Panc1 (cell line): Measurements from ENCODE around the gene SNU13. TPM values are rescaled to one million over a fixed set of nuclear protein-coding genes. Genes with fewer than 3 reads are reported as not detected.

ENCODE experiments used
- ATAC-seq: fragments of 200-7000 bp; cut with Tn5 transposase; 2 replicates; pipeline ENCODE4 v1.9.1; 2020; ENCODE audit warnings: mild to moderate bottlenecking, moderate library complexity
- BruUV-seq: library from RNA; stranded (reverse); fragments of 400-500 nt; replicated peaks from 2 replicates; lab custom pipeline; 2021; lab: Mats Ljungman, UMichigan
- CTCF ChIA-PET: fragments of 300-600 bp; sonication (Branson Sonifier 250); formaldehyde crosslinking; loops from one replicate; lab custom pipeline; 2022; ENCODE audit warnings: antibody characterized with exemption; lab: Charles Lee
- POLR2A ChIA-PET: fragments of 300-600 bp; sonication (Branson Sonifier 250); formaldehyde crosslinking; loops from one replicate; lab custom pipeline; 2022; ENCODE audit warnings: antibody characterized with exemption; lab: Charles Lee
- DNase-seq: peaks from one replicate; pipeline ENCODE4 v3.0.0-alpha.2; 2010; ENCODE audit warnings: low read depth, low spot score
- H3K27ac ChIP-seq: 2 replicates; pipeline ENCODE4 v1.5.1; 2011; ENCODE audit warnings: mild to moderate bottlenecking, low read length, inconsistent platforms
- H3K27me3 ChIP-seq: fragments of 200-500 bp; sonication (Bioruptor generic); 2 replicates; pipeline ENCODE4 v1.6.0; 2014; ENCODE audit warnings: low read length, inconsistent platforms; ENCODE audit not compliant: control insufficient read depth, insufficient read depth
- H3K36me3 ChIP-seq: fragments of 200-500 bp; sonication (Bioruptor generic); 2 replicates; pipeline ENCODE4 v1.5.1; 2014; ENCODE audit warnings: inconsistent platforms, mild to moderate bottlenecking, low read length, moderate library complexity; ENCODE audit not compliant: control insufficient read depth, insufficient read depth
- H3K4me1 ChIP-seq: 2 replicates; pipeline ENCODE4 v1.5.1; 2011; ENCODE audit warnings: inconsistent platforms, mild to moderate bottlenecking, low read length, moderate library complexity; ENCODE audit not compliant: control insufficient read depth, insufficient read depth
- H3K4me3 ChIP-seq, 2 experiments: 2 replicates each; pipeline ENCODE4 v1.5.1; 2011 to 2012; ENCODE audit warnings: low read depth in 2 of 2, low read length in 2 of 2, mild to moderate bottlenecking in 2 of 2, inconsistent platforms in 1 of 2, moderate library complexity in 1 of 2
- H3K9me3 ChIP-seq: fragments of 200-500 bp; sonication (Bioruptor generic); 2 replicates; pipeline ENCODE4 v1.5.1; 2014; ENCODE audit warnings: low read depth, mild to moderate bottlenecking, inconsistent platforms, low read length, moderate library complexity; ENCODE audit not compliant: control insufficient read depth, insufficient read depth
- CTCF ChIP-seq: fragments of 450-650 bp; IDR thresholded peaks from 2 replicates; pipeline ENCODE4 v1.5.1; 2017; ENCODE audit warnings: mild to moderate bottlenecking
- POLR2AphosphoS5 ChIP-seq: IDR thresholded peaks from 2 replicates; pipeline ENCODE4 v1.6.1; 2012; ENCODE audit warnings: mild to moderate bottlenecking, low read depth, low read length, moderate library complexity
- REST ChIP-seq, 2 experiments: IDR thresholded peaks; 2 replicates each; pipeline ENCODE4 v1.6.1; 2011 to 2012; ENCODE audit warnings: low read depth in 2 of 2, control low read depth in 1 of 2, low read length in 1 of 2, mild to moderate bottlenecking in 1 of 2, moderate library complexity in 1 of 2; ENCODE audit not compliant: insufficient read depth in 1 of 2
- SIN3A ChIP-seq: IDR thresholded peaks from 2 replicates; pipeline ENCODE4 v1.6.1; 2012; ENCODE audit warnings: low read depth, mild to moderate bottlenecking, low read length, moderate library complexity, borderline replicate concordance; ENCODE audit not compliant: insufficient read depth
- TCF7L2 ChIP-seq: IDR thresholded peaks from 2 replicates; pipeline ENCODE4 v1.6.1; 2011; ENCODE audit warnings: mild to moderate bottlenecking, low read depth, low read length, inconsistent platforms
- in situ Hi-C: cut with HindIII; loops from 2 replicates; pipeline ENCODE4 v1.10.0; 2016; ENCODE audit warnings: low sequenced_read_pairs, low pct_unique_long_range_greater_than_20kb
- intact Hi-C: fragments of 100-400 bp; cut with micrococcal nuclease; formaldehyde crosslinking; loops from one replicate; pipeline ENCODE4 v1.10.0; 2022; ENCODE audit not compliant: unreplicated experiment
- total RNA-seq: library from RNA; stranded (reverse); gene quantifications from one replicate; pipeline ENCODE4 v1.2.1, GENCODE V29; 2021; ENCODE audit not compliant: unreplicated experiment

SNU13 gene
- total RNA-seq, 1 experiment from 2014 or later = 113 TPM

GRCh38 chr22:41683616-41684015, 5.1 kb downstream of the SNU13 start:
- TF ChIP-seq REST (IDR thresholded peaks at IDR 0.05; ENCODE audit: insufficient read depth in 1 of 2, low read depth in 2 of 2, low read length in 1 of 2) = no peak
- TF ChIP-seq POLR2AphosphoS5 = no peak
- no peak for TF ChIP-seq TCF7L2
- TF ChIP-seq CTCF = no peak
- TF ChIP-seq SIN3A = no peak
- H3K27me3 ChIP-seq = no peaks in the 10 kb centered on the region
- in situ Hi-C loops = no loop called here
- ATAC-seq (no peak), DNase-seq (no peak)
- intact Hi-C loops = no loop called here
- no peak overlapping the region for H3K4me3 ChIP-seq
- no peak overlapping the region for H3K27ac ChIP-seq
- no peaks in the 10 kb centered on the region; the same call in 1 of the 2 replicates for H3K4me1 ChIP-seq
- CTCF ChIA-PET = no interaction called here
- POLR2A ChIA-PET = no interaction called here
- BruUV-seq = no TSS peak
- H3K9me3 ChIP-seq = no peaks in the 10 kb centered on the region
- peaks cover 13% of the 10 kb centered on the region for H3K36me3 ChIP-seq

- TF ChIP-seq TCF7L2 (no peak), REST (IDR thresholded peaks at IDR 0.05; ENCODE audit: insufficient read depth in 1 of 2, low read depth in 2 of 2, low read length in 1 of 2) (no peak), POLR2AphosphoS5 (no peak), CTCF (no peak), SIN3A (no peak)
- CTCF ChIA-PET = no interaction called here
- no peaks in the 10 kb centered on the region; the same call in 1 of the 2 replicates for H3K4me1 ChIP-seq
- no peaks in the 10 kb centered on the region for H3K9me3 ChIP-seq
- no peak overlapping the region for H3K4me3 ChIP-seq
- DNase-seq (no peak), ATAC-seq (no peak)
- intact Hi-C loops (no loop called here), in situ Hi-C loops (no loop called here)
- POLR2A ChIA-PET = no interaction called here
- no peak overlapping the region for H3K27ac ChIP-seq
- no peaks in the 10 kb centered on the region for H3K27me3 ChIP-seq
- H3K36me3 ChIP-seq = peaks cover 9% of the 10 kb centered on the region
- no TSS peak for BruUV-seq
Measured at GRCh38 chr22:41683052-41683451, 5.6 kb downstream of the SNU13 start.
